NCI-H1417 (cell line): ENCODE results near the gene LCN6.
"Not testable (repeated sequence)": the region's sequence is repeated elsewhere in the genome, so short reads cannot be mapped to it uniquely, and the experiment has no call there.

Experiments used
- DNase-seq, 3 experiments: peaks; one replicate each; lab custom pipeline; 2025; lab: John Stamatoyannopoulos, UW

LCN6 gene

DNA sequence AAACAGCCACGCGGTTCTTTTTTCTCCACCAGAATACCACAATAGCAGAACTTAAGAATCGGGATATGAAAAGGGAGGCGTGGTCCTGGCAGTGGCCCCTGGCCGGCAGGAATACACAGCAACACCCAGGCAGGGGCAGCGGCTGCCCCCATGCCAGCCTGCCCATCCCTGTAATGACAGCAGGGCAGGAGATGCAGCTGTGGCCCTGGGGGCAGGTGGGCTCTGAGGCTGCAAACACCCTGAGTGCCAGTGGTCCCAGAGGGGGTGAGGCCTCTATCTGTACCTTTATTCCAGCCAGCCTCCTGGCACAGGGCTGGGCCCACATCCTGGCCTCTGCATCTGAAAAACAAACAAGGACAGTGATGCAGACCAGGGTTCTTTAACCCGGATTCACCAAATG, 23.6 kb downstream of the LCN6 start:
- no peak for DNase-seq

DNA sequence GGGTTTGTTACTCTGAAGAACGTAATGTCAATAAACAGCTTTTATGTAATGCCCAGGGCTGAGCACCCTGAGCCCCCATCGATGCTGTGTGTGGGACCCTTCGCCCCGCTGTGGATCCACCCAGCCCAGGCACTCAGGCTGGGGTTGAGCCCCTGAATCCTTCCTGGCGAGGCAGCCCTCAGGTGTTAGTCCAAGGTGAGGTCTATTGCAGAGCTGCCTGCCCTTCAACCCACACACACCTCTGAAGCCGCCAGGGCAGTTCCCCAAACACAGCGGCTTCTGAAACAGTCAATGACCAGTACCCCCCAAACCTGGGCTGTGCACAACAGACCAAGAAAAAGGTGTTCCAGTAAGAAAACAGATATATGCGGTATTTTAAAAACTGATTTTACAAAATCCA, 24.3 kb downstream of the LCN6 start:
- no peak for DNase-seq

DNA sequence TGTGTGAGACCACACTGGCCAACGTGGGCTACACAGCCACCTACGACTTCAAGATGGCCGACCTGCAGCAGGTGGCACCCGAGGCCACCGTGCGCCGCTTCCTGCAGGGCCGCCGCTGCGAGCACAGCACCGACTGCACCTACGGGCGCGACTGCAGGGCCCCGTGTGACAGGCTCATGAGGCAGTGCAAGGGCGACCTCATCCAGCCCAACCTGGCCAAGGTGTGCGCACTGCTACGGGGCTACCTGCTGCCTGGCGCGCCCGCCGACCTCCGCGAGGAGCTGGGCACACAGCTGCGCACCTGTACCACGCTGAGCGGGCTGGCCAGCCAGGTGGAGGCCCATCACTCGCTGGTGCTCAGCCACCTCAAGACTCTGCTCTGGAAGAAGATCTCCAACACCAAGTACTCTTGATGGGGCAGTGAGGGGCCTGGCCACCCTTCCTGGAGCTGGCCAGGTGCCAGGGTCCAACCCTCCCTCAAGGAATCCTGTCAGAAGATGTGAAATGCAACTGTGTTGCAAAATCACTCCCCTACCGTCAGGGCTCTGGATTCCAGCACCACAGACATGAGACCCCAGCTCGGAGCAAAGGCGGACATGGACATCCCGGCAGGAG, 24.9 kb downstream of the LCN6 start:
- DNase-seq: no peak

DNA sequence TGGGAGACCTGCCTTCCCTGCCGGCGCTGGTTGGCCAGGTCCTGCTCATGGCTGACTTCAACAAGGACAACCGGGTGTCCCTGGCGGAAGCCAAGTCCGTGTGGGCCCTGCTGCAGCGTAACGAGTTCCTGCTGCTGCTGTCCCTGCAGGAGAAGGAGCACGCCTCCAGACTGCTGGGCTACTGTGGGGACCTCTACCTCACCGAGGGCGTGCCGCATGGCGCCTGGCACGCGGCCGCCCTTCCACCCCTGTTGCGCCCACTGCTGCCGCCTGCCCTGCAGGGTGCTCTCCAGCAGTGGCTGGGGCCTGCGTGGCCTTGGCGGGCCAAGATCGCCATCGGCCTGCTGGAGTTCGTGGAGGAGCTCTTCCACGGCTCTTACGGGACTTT, 25.4 kb downstream of the LCN6 start:
- no peak for DNase-seq

DNA sequence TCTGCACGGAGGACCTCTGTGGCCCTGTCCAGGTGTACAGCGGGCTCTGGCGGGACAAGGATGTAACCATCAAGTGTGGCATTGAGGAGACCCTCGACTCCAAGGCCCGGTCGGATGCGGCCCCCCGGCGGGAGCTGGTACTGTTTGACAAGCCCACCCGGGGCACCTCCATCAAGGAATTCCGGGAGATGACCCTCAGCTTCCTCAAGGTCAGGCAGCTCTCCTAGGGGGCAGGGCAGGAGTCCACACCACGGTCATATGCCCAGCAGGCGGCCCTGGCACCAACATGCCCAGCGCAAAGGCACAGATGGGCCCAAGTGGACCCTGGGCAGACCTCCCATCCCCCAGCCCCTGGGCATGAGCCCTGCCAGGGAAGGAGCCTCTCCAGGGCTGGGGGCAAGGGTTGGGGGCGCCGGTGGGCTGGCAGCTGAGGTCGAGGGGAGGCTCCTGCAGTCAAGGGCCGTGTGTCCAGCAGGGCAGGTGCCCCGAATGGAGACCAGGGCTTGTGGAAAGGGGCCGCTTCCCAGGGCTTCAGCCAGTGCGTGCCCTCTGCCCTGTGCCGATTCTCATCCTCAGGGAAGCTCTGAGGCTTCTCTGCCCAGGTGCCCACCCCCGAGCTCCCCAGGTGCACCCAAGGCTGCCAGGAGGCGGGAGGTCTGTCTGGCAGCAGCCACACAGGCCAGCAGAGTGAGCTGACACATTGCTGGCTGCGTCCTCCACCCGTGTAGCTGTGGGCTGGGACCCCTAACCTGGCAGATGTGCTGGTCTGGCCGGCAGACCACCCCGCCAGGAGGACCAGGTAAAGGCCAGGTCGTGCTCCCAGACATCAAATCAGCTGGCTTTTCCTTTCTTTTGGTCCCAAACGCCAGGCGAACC, 26.0 kb downstream of the LCN6 start:
- no peak for DNase-seq

DNA sequence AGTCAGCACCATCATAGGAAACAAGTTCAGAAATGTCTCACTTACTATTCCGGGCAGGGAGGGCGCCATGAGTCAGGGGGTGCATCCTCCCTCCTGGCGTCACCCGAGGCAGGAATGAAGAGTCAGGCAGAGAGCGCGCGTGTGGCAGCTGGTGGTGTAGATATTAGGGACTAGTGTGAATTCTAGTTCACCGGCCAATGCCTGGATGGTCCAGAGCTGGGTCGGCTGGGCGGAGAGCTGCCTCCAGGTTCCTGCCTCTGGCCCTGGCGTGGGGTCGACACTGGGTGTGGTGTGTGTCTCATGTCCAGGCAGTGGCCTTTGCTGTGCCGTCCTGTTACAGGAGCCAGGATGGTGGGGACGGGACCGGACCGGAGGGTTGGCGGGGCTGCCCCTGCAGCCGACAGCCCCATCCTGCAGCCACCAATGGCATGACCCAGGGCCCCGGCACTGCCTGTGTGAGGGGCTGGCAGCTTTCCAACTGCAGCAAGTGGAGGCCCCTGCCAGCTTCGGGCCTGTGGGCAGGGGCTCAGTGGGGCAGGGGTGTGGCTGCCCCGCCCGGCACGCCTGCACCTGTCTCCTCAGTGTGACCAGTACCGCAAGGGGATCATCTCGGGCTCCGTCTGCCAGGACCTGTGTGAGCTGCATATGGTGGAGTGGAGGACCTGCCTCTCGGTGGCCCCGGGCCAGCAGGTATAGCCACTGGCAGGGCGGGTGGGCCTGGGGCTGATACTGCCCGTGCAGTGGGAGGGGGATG, 26.8 kb downstream of the LCN6 start:
- DNase-seq: no peak

DNA sequence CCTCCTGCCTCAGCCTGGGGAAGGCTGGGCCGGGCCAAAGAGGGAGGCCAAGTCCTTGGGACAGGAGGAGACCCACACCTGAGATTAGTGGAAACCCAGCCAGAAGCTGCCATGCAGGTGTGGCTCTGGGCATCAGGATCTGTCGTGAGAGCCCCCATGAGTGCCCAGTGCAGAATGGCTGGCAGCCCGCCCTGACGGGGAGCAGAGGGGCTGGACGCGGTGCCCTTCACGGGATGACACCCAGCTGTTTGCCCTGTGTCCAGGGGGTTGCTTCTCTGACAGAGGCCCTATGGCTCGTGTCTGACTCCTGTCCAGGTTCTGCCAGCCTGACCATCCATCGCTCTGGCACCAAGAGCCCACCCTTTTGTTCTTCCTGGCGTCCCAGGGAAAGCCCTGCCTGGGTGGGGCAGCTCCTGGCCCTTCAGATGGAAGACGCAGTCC, 27.4 kb downstream of the LCN6 start:
- DNase-seq: no peak

DNA sequence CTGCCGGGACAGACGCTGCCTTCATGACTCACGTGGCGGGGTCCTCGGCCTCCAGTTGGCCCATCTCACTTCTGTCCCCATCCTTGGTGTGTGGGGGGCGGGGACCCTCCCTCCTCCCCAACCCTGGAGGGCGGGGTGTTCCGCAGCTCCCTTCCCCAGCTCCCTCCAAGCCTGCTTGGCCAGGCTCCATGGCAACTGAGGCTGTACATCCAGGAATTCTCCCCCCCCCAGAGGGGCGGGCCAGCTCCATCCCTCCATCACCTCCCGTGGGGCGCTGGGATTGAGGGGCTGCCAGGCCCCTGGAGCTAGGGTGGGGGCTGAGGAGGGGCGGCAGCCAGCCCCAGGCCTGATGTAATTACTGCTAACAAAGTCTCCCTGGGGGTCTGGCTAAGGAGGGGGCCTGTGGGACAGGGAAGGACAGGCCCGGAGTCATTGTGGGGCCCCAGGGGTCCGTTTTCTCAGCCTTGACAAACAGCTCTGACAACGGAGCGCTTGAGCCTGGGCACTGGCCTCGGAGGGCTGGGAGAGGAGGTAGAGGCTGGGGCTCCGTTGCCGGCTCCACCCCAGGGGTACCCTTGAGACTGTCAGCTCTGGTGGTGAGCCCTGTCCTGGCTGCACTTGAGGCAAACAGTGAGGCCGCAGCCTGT, 28.0 kb downstream of the LCN6 start:
- DNase-seq: peak in 2 of 3 experiments; percentile 69 to 74

DNA sequence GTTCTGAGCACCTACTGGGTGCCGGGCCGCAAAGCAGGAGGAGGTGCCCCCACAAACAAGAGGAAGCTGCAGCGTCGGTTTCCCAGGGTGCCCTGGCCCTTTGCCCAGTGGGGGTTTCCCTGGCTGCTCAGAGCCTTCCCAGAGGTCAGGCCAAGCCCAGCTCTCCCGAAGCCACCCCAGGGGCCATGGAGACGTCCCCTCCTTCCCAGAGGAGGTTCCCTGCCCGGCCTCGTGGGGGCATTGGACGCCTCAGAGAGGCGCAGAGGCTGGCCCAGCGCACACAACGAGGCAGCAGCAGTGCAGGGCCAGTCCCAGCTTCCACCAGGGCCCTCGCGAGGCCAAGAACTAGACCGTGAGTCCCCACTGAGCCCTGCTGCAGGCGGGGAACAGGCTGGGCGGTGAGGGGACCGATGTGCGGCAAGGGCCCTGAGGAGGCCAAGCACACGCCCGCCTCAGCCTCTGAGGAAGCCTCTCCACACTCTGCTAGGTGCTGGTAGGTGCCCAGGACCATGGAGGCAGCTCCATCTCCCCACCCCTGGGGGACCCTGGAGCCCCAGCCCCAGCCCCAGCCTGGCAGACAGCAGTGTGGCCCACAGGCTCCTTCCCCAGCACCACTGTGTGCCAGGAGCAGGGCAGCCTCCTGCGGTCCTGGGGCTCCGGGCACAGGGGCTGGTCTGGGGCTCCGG, 29.0 kb downstream of the LCN6 start:
- no peak for DNase-seq

DNA sequence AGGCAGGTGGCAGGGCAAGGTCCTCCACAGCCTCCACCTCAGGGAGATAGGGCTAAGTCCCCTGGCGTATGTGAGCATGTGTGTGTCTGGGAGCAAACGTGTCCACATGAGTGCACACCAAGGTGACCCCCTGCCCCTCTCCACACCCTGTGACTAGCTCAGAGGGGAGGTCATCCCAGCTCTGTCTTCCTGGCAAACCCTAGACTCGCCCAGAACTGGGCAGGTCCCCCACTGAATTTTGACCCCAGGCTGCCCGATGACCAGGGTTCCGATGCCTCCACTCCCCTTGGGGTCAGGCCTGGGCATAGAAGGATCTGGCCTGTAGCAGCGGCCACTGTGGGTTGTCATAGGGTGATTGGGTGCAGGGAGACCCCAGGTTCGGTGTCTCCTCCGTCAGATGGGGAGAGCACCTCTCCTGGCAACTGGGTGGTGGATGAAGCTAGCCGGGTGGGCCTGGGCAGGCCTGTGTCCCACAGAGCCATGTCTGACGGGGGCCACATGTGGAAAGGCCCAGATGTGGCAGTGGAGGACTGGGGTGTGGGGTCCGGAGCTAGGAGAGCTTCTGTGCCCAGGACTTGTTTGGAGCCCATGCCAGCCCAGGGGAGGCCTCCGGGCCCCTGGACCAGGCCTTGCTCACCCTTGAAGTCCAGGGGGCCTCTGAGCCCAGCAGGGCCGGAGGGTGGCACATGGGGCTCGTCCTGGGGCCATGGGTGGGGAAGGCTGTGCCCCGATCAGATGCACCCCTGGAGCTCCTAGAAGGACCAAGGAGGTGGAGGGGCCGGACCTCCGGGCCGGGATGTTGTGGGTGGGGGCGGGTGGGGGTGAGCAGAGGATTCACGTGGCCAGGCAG, 29.8 kb downstream of the LCN6 start:
- DNase-seq: no peak

DNA sequence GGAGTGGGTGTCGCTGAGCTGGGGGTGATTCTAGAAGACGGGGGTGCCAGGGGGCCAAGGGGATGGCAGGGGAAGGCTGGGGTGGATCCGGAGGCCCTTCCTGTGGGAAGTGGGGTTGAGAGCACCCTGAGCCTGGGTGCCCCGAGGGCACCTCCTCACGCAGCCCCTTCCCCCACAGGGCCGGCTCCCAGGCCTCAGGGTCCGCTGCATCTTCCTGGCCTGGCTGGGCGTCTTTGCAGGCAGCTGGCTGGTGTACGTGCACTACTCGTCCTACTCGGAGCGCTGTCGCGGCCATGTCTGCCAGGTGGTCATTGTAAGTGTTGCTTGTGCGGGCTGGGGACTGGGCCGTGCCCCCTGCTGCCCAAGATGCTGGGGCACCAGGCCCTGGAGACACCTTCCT, 30.9 kb downstream of the LCN6 start:
- DNase-seq: no peak

DNA sequence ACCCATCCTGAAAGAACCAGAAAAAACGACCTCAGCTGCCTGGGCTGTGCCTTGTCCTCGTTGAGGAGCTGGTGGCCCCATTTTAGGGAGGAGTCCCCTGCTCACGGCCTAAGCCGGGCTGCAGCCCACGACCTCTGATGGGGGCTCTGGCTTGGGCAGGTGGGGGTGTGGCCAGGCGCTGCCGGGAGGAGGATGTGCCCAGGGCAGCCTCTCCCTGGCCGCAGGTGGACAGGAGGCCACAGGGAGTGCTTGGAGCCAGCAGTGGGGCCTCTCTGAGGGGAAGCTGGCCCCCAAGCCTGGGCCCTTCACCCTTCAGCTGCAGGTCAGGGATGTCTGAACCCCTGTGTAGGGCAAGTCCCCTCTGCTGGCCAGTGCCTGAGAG, 33.4 kb downstream of the LCN6 start:
- DNase-seq: no peak

DNA sequence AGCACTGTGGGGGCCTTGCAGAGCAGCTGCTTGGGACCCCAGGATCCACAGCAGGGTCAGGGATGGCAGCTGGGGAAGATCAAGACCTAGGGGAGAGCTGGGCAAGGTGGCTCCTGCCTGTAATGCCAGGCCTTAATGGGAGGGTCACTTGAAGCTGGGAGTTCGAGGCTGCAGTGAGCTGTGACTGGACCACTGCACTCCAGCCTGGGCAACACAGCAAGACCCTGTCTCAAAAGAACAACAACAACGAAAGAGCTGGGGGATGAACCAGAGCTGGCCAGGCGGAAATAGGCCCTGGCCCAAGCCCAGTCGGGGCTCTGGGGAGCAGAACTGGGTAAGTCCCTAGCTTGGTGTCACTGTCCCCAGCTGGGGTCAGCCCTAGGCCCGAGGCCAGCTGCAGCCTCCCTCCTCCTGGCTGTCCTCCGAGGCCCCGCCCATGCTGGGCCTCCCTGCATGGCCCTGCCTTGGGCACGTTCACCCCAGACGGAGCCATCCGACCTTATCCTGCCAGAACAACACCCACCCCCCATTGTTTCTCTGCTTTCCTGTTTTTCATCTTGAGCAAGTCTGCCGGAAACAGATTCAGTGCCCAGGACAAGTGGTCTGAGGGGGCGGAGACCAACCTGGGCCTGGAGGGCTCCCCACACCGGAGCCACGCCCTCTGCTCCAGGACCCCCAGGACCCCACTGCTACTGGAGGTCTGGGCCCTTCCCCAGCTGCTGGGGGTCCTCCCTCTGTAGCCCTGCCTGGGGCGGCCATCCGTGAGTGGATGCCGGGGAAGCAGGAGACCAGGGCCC, 34.0 kb downstream of the LCN6 start:
- DNase-seq: no peak

DNA sequence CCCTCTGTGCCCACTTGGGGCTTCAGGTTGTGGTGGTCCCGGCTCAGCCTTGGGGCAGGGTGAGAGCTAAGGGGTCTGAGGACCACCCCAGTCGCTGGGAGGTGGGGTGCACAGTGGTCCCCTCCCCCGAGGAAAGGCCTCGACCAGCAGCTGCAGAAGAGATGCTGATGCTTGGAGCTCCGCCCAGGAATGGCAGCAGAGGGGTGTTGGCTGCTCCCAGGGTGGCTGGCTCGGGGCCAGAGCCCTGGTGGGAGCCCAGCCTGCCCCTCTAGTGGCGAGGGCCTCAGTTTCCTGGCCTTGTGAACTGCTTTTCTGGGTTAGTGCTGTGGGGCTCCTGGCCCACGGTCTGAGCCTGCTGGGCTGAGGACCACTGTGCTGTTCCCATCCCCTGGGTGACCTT, 34.8 kb downstream of the LCN6 start:
- peak in 1 of 3 experiments; percentile 52 for DNase-seq

DNA sequence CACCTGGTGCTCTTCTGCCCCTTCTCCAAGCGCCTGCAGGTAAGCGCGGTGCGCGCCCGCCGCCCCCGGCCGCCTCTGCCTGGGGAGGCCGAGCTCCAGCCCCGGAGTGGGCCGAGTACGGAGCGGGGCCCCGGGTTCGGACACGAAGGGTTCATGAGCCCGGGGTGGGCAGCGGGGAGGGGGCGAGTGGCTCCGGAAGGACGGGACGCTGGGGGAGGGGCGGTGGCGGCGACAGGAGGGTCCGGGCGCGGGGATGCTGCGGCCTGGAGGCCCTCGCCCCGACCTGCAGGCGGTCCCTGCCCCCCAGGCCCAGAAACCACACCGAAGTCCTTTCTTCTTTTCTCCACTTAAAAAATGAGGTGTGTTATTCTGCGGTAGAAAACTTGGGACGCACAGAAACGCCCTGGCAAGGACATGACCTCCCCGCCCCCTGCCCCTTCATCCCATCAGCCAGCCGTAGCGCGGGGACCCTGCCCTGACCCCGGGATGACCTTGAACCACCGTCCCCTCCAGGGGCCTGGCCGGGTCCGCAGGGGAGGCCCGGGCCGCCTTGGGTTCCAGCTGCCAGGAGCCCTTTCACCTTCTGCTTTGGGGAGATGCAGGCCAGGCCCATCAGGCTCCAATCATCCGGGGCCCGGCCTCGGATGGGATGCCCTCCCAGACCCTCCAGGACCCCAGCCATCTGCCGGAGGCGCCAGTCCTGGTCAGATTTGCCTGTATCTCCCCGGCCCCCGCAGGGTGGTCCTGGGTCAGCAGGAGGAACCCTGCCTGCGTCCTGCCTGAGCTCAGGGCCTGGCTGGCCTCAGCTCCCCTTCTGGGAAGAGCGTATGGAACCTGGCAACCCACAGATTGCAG, 35.4 kb downstream of the LCN6 start:
- peak in 2 of 3 experiments; percentile 52 to 67 for DNase-seq

DNA sequence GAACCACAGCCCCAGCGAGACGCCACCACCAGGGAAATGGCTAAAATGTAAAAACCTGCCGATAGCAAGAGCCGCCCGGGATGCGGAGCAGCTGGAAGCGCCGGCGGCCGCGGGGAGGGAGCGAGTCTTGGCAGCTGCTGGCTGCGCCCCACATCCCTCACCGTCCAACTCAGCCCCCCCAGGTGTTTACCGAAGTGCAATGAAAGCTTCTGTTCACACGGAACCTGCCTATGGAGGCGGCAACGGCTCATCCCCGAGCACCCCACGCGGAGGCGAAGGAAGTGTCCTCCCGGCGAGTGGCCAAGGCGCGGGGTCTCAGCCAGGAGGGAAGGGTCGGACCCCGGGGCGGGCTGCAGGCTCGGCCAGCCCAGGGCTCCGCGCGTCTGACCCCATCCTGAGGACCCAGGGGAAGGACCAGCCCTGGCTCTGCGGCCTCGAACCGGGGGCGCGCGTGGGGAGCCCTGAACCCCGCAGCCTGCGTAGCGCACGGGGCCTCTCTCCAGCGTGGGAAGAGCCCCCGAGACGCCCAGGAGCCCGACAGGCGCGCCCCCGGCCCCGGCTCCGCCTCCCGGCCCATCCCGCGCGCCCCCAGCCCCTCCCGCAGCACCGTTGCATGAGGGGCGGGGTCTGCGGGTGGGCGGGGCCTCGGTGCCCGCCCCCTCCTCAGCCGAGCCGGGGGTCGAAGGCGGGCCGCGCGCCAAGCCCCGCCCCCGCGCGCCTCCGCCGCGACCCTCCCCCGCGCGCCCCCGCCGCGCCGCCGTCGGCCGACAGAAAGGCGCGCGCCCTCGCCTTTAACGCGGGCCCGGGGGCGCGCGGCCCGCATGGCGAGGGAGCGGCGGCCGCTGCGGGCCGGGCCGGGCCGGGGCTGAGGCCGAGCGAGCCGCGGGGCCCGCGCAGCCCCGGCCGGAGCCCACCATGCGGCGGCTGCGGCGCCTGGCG, 36.3 kb downstream of the LCN6 start, which contains the start of gene DIPK1B:
Gene DIPK1B (plus strand): TSS at position 822 of the 939 bp plus-strand sequence. CDS start 94 bp downstream, at position 916.
- DNase-seq: peak; percentile 57 to 92 (median 90)

DNA sequence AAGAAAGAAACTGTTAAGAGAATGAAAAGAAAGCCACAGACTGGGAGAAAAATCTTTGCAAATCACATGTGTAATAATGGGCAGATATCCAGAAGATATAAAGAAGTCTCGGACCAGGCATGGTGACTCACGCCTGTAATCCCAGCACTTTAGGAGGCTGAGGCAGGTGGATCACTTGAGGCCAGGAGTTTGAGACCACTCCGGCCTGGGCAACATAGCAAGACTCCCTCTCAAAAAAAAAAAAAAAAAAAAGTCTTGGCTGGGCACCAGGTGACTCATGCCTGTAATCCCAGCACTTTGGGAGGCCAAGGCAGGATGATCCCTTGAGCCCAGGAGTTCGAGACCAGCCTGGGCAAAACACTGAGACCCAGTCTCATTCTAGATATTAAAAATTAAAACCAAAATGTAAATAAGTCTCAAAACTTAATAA, 37.1 kb downstream of the LCN6 start:
- DNase-seq: not testable (repeated sequence)

DNA sequence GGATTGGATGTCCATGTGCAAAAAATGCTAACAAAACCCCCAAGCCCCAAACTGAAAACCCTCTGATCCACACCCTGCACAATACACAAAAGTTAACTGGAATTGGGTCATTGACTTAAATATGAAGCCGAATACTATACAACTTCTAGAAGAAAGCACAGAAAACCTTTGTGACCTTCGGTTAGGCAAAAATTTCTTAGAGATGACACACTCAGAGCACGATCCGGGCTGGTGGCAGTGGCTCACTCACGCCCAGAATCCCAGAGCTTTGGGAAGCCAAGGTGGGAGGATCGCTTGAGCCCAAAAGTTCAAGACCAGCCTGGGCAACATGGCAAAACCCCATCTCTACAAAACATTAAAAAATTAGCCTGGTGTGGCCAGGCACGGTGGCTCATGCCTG, 37.8 kb downstream of the LCN6 start:
- no peak for DNase-seq
